HCT116 (cell line): Measurements from ENCODE around the gene CAPRIN1.

Experiments used
- EZH2 ChIP-seq: fragments of 200-600 bp; sonication (generic); IDR thresholded peaks from 2 replicates; pipeline ENCODE4 v1.6.1; 2017; ENCODE audit warnings: antibody characterized with exemption, mixed run types
- EZH2phosphoT487 ChIP-seq: fragments of 200-600 bp; IDR thresholded peaks from 2 replicates; pipeline ENCODE4 v1.6.1; 2018; ENCODE audit warnings: antibody characterized with exemption, borderline replicate concordance
- POLR2A ChIP-seq: IDR thresholded peaks from 2 replicates; pipeline ENCODE4 v1.7.0; 2011; ENCODE audit warnings: borderline replicate concordance; ENCODE audit not compliant: insufficient read depth, insufficient read length; ENCODE audit errors: extremely low read depth
- TF ChIP-seq, protein P1 (sequence below), 3 experiments: fragments of 200-600 bp in 1 of 3; sonication (generic) in 1 of 3; IDR thresholded peaks in 2 of 3; conservative IDR thresholded peaks in 1 of 3; 2 replicates each; pipeline ENCODE4 v1.5.1; 2012 to 2017; ENCODE audit warnings: low read depth in 2 of 3, low read length in 2 of 3, antibody characterized with exemption in 1 of 3, borderline replicate concordance in 1 of 3, control low read depth in 1 of 3, mild to moderate bottlenecking in 1 of 3, mixed read lengths in 1 of 3, mixed run types in 1 of 3, moderate library complexity in 1 of 3; ENCODE audit not compliant: insufficient read depth in 1 of 3
- TF ChIP-seq, protein P2 (sequence below): IDR thresholded peaks from 2 replicates; pipeline ENCODE4 v1.6.1; 2012

DNA sequence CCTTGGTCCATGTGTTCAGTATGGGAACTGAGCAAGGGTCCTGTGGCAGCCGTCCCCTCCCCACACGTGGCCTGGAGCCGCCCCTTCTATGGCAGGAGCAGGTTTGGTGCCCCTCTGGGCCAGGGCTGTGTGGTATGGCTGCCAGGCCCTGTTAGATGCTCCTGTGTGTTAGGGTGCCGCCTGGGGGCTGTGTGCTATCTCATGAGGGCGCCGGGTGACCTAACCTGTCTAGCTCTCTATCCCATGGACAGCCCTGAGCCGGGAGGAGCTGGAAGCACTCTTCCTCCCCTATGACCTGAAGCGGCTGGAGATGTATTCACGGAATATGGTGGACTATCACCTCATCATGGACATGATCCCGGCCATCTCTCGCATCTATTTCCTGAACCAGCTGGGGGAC is 88.6 kb downstream of the CAPRIN1 start:
- TF ChIP-seq EZH2phosphoT487 (no peak), EZH2 (no peak), POLR2A (no peak)
- TF ChIP-seq, protein P1, sequence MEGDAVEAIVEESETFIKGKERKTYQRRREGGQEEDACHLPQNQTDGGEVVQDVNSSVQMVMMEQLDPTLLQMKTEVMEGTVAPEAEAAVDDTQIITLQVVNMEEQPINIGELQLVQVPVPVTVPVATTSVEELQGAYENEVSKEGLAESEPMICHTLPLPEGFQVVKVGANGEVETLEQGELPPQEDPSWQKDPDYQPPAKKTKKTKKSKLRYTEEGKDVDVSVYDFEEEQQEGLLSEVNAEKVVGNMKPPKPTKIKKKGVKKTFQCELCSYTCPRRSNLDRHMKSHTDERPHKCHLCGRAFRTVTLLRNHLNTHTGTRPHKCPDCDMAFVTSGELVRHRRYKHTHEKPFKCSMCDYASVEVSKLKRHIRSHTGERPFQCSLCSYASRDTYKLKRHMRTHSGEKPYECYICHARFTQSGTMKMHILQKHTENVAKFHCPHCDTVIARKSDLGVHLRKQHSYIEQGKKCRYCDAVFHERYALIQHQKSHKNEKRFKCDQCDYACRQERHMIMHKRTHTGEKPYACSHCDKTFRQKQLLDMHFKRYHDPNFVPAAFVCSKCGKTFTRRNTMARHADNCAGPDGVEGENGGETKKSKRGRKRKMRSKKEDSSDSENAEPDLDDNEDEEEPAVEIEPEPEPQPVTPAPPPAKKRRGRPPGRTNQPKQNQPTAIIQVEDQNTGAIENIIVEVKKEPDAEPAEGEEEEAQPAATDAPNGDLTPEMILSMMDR (IDR thresholded peaks at IDR 0.05 in 2 of 3, conservative IDR thresholded peaks at IDR 0.05 in 1 of 3; ENCODE audit: borderline replicate concordance in 1 of 3, insufficient read depth in 1 of 3, low read depth in 2 of 3, low read length in 2 of 3), result no peak
- TF ChIP-seq, protein P2, sequence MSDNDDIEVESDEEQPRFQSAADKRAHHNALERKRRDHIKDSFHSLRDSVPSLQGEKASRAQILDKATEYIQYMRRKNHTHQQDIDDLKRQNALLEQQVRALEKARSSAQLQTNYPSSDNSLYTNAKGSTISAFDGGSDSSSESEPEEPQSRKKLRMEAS, result no peak
